Fibroblast of peridontal ligament (primary cell): ENCODE results near the gene SPATA1.
"Not testable (repeated sequence)": the region's sequence is repeated elsewhere in the genome, so short reads cannot be mapped to it uniquely, and the experiment has no call there.

Experiments
- DNase-seq: peaks from one replicate; pipeline ENCODE4 v3.0.0-alpha.2; 2010; ENCODE audit errors: extremely low read depth

Gene SPATA1, protein sequence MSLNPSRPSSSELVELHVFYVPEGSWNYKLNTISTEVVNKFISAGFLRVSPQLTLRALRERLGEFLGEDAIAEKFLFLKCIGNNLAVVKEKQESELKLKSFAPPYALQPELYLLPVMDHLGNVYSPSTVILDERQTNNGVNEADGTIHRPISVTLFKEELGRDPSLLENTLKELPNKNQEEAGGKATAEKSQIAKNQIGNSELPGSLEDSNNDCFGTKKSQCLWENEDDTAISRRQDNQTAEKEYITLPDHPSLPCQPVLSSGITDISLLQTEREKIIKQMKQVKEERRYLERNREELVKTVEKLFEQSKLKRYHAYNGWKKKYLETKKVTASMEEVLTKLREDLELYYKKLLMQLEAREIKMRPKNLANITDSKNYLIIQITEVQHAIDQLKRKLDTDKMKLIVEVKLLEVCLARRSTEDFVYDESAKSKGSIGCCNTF

GRCh38 chr1:84506002-84506728 lies at the start of gene SPATA1, which contains the start of gene GNG5:
TSS of gene SPATA1 (plus strand) at chr1:84506386. CDS start at chr1:84516360, 9,974 bp downstream.
TSS of gene GNG5 (minus strand) at chr1:84506581. CDS start at chr1:84506091, 490 bp downstream.
- peak; percentile 94 for DNase-seq

- DNase-seq = no peak
Observed at GRCh38 chr1:84462118-84462517, 44.1 kb upstream of the SPATA1 start.

- DNase-seq = no peak
Observed at GRCh38 chr1:84467298-84467697, 38.9 kb upstream of the SPATA1 start.

DNA sequence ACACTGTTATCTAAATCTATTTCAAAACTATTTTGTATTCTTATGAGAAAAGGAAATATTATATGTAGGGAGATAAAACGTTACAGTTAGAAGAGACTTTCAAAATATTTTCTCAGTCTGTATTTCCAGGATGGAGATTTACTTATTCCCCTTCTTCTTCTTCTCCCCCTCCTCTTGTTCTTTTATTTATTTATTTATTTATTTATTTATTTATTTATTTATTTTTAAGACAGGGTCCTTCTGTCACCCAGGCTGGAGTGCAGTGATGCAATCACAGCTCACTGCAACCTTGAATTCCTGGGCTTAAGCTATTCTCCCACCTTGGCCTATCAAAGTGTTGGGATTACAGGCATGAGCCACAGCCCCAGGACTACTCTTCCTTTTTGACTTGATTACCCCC lies 30.0 kb upstream of the SPATA1 start:
- DNase-seq = no peak

DNA sequence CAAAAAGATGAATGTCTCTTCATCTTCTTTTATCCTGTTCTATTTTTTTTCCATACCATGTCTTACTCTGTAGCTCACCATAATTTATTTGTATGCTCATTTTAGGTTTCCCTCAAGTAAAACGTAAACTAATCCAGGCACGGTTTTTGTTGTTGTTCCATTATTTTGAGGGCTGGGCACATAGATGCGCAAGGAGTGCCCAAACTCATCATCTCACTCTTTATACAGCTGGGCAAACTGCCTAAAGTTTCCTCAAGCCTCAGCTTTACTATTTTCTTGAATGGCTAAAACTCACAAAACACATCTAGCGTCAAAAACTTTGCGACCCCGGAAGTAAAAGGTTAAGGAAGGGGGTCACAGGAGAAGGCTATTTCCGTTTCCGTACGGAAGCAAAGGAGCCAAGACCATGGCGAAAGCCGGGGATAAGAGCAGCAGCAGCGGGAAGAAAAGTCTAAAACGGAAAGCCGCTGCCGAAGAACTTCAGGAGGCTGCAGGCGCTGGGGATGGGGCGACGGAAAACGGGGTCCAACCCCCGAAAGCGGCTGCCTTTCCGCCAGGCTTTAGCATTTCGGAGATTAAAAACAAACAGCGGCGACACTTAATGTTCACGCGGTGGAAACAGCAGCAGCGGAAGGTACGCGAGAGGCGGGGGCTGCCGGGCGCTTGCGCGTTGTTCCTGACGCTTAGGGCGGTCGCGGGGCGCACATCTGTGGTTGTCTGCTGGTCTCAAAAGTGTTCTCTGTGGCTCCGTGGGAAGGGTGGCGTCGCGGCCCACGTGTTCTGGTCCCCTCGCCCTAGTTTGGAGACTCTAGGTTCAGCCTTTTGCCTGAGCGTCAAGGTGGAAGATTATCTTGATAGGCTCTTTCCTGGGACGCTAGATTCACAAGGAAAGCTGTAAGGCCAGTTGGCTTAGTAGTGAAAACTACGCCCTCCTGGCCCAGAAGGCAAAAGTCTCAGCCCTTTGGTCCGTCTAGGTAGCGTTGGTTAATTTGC lies 27.0 kb upstream of the SPATA1 start, which contains the start of gene RPF1:
TSS of gene RPF1 (plus strand) at position 391 of the 993 bp plus-strand sequence. CDS start at position 407, 16 bp downstream.
- peak; percentile 85 for DNase-seq

GRCh38 chr1:84479998-84480397 lies 26.2 kb upstream of the SPATA1 start:
- DNase-seq = peak; percentile 9

DNA sequence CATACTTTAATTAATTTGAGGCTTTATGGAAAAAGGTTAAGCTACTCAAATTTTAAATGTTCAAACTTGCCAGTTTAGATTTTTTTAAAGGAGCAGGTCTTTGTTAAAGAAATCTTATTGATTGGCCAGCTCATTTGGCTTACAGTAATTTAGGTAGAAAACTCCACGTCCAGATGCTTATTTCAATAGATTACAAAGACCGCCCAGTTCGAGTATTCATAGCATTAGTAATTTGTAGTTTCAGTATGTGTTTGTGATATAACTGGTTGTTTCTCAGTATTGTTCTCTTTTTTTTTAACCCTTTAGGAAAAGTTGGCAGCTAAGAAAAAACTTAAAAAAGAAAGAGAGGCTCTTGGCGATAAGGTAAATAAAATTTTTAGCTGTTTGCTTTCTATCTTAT lies 25.5 kb upstream of the SPATA1 start:
- DNase-seq = no peak

GRCh38 chr1:84481317-84481716 lies 24.9 kb upstream of the SPATA1 start:
- DNase-seq = no peak

- no peak for DNase-seq
Observed at GRCh38 chr1:84488107-84488506, 18.1 kb upstream of the SPATA1 start.

- no peak for DNase-seq
Observed at GRCh38 chr1:84489766-84490165, 16.4 kb upstream of the SPATA1 start.

GRCh38 chr1:84492726-84493125 lies 13.5 kb upstream of the SPATA1 start:
- no peak for DNase-seq

- no peak for DNase-seq
Observed at GRCh38 chr1:84493747-84494146, 12.4 kb upstream of the SPATA1 start.

- DNase-seq = no peak
Observed at GRCh38 chr1:84496498-84496897, 9.7 kb upstream of the SPATA1 start.

- DNase-seq = no peak
Observed at GRCh38 chr1:84497631-84498275, 8.4 kb upstream of the SPATA1 start.

- no peak for DNase-seq
Observed at GRCh38 chr1:84502927-84503326, 3.3 kb upstream of the SPATA1 start.

DNA sequence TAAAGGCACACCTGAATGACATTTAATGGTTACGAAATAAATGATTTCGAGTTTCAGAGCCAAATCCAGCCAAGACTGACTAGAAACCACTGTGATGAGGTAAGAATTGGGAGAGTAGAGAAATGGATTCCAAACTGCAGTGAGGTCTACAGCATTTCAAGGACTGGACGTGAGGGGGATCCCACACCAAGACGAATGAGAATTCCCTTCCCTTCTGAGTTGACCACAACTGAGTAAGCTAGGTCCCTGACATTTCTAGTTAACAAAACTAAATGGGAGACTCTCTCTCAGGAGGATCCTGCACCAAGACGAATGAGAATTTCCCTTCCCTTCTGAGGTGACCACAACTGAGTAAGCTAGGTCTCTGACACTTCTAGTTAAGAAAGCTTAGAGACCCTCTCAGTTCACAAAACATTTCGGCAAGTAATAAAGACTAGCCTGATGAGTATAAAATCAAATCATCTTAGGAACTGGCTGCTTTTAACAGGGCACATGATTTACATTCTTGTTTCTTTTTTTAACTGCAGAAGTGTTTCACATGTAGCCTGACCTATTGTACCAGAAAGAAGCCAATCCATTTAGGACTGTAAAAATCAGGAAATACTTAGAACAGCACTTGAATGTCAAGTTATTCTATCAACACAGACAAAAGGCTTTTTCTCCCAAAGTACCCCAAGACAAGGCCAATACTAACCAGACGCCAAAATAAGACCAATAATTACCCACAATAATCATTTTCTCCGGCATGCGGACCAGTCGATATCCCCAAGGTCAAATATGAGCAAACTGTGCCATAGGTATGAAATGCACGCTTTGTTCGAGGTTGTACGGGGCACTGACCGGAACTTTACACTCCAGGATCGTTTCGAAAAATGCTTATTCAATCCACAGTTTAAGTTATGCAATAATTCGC lies 1.4 kb upstream of the SPATA1 start:
- DNase-seq = peak; percentile 85

GRCh38 chr1:84505493-84506001 lies 639 bp upstream of the SPATA1 start:
- DNase-seq = peak; percentile 62

DNA sequence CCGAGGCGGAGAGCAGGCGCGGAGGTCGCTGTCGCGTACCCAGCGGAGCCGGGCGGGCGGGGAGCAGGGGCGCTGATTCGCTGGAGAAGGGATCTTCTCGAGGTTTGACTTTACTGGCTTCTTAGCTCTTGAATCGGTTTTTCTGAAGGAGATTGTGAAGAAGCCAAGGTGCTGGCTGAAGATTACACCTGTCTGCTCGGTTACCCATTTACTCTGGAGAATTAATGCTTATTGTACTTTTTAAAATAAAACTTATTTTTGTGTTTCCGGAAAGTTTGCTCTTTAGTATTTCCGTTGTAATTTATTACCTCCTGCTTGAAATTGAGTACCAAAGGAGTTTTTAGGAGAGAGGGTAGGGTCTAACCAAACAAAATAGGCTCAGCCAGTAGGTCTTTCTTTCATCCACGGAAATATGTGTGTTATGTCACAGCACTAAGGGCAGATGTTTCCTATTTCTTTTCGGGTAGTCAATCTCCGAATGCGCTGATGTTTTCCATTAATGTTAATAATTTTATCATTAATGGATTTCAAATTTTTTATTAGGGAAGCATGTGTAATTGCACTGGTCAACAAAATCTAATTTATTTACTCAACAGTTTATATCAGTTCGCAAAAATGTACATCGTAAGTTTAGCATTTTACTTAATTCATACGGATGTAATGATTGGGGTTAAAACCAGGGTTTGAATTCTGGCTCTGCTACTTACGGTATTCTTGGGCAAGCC lies 705 bp downstream of the SPATA1 start:
- DNase-seq = no peak

GRCh38 chr1:84507887-84508286 lies 1.7 kb downstream of the SPATA1 start:
- DNase-seq = not testable (repeated sequence)
